ENCODE data around the gene PTPRT.

DNA sequence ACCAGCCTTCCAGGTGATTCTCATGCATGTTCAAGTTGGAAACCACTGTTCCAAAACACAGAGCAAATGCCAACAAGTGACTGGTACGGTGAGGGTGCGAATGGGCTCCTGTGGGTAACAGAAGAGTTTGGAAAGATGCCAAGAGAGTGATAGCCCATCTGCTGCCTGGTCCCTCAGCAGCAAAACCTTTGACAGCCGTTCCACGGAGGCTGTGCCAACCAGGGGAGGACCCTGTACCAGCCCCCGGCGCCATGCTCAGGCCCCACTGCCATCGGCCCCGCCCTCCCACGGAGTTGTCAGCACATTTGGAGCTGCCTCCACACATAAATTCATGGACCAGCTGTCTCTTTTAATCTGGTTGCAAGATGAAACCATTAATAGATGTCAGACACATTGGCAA is 4.4 kb upstream of the PTPRT start:
- TF ChIP-seq NFYB (IDR thresholded peaks at IDR 0.05; ENCODE audit: insufficient read depth, low read depth, low read length) (no peak), SP1 (IDR thresholded peaks at IDR 0.05; ENCODE audit: low read depth, low read length) (no peak), TAF1 (IDR thresholded peaks at IDR 0.05; ENCODE audit: borderline replicate concordance, low read depth, low read length) (no peak), POLR2AphosphoS5 (IDR thresholded peaks at IDR 0.05; ENCODE audit: low read length) (no peak)
